Neutrophil (primary cell): Measurements from ENCODE around the gene TRIM39.
"Not testable (repeated sequence)": the region's sequence is repeated elsewhere in the genome, so short reads cannot be mapped to it uniquely, and the experiment has no call there.

ENCODE experiments used
- H3K27ac ChIP-seq: fragments of 200-600 bp; sonication (generic); 2 replicates; pipeline ENCODE4 v1.5.1; 2016; ENCODE audit warnings: mild to moderate bottlenecking, moderate library complexity
- H3K27me3 ChIP-seq: fragments of 200-600 bp; sonication (generic); 2 replicates; pipeline ENCODE4 v1.6.0; 2016; ENCODE audit warnings: mild to moderate bottlenecking
- H3K36me3 ChIP-seq: fragments of 200-600 bp; sonication (generic); 2 replicates; pipeline ENCODE4 v1.5.1; 2017
- H3K4me1 ChIP-seq, 2 experiments: fragments of 200-600 bp in 1 of 2; sonication (generic) in 1 of 2; 1 replicate in 1 of 2; 2 replicates in 1 of 2; pipeline versions ENCODE4 v1.5.1 to v1.6.1; 2013 to 2016; ENCODE audit warnings: low read depth in 1 of 2, low read length in 1 of 2, mild to moderate bottlenecking in 1 of 2, moderate library complexity in 1 of 2; ENCODE audit not compliant: control insufficient read depth in 1 of 2, insufficient read depth in 1 of 2
- H3K4me3 ChIP-seq, 2 experiments: fragments of 200-600 bp in 1 of 2; sonication (generic) in 1 of 2; 1 replicate in 1 of 2; 2 replicates in 1 of 2; pipeline ENCODE4 v1.5.1; 2013 to 2016; ENCODE audit warnings: low read depth in 1 of 2, low read length in 1 of 2, mild to moderate bottlenecking in 1 of 2, moderate library complexity in 1 of 2
- H3K9me3 ChIP-seq: fragments of 200-600 bp; sonication (generic); 2 replicates; pipeline ENCODE4 v1.5.1; 2016
- CTCF ChIP-seq: fragments of 200-600 bp; sonication (generic); IDR thresholded peaks from 2 replicates; pipeline ENCODE4 v1.5.1; 2016; ENCODE audit warnings: antibody characterized with exemption

Gene TRIM39

GRCh38 chr6:30326526-30327231, at the start of gene TRIM39:
TSS of gene TRIM39 (plus strand) at chr6:30326927. CDS start at chr6:30329318, 2,391 bp downstream.
- H3K27ac ChIP-seq = peak within 1 kb of the TSS; percentile 99
- H3K4me3 ChIP-seq = peak within 1 kb of the TSS; percentile 67 to 93
- no peaks in the 10 kb centered on the region for H3K27me3 ChIP-seq
- H3K4me1 ChIP-seq = peaks cover 51 to 52% of the 10 kb centered on the region in 2 experiments
- no peaks in the 10 kb centered on the region for H3K9me3 ChIP-seq
- H3K36me3 ChIP-seq = peaks cover 12% of the 10 kb centered on the region
- no peak for TF ChIP-seq CTCF

- not testable (repeated sequence) for H3K4me3 ChIP-seq, H3K27ac ChIP-seq, H3K4me1 ChIP-seq, H3K36me3 ChIP-seq
- Histone ChIP-seq H3K27me3 (peaks cover 20% of the 10 kb centered on the region), H3K9me3 (peaks cover 32% of the 10 kb centered on the region)
Observed at GRCh38 chr6:30280988-30281387, 45.7 kb upstream of the TRIM39 start.

GRCh38 chr6:30282522-30282921, 44.2 kb upstream of the TRIM39 start:
- TF ChIP-seq CTCF = no peak
- Histone ChIP-seq H3K27ac (no peak overlapping the region), H3K9me3 (peaks cover 32% of the 10 kb centered on the region), H3K36me3 (no peaks in the 10 kb centered on the region), H3K4me3 (no peak overlapping the region), H3K4me1 (no peaks in the 10 kb centered on the region), H3K27me3 (peaks cover 4% of the 10 kb centered on the region)

- peaks cover 32% of the 10 kb centered on the region for H3K9me3 ChIP-seq
- no peaks in the 10 kb centered on the region for H3K4me1 ChIP-seq
- no peaks in the 10 kb centered on the region for H3K27me3 ChIP-seq
- H3K27ac ChIP-seq = no peak overlapping the region
- no peak overlapping the region for H3K4me3 ChIP-seq
- TF ChIP-seq CTCF = no peak
- no peaks in the 10 kb centered on the region for H3K36me3 ChIP-seq
Observed at GRCh38 chr6:30283761-30284160, 43.0 kb upstream of the TRIM39 start.

- TF ChIP-seq CTCF = no peak
- Histone ChIP-seq H3K4me1 (no peaks in the 10 kb centered on the region), H3K36me3 (peaks cover 13% of the 10 kb centered on the region), H3K9me3 (peaks cover 17% of the 10 kb centered on the region), H3K27me3 (no peaks in the 10 kb centered on the region), H3K27ac (no peak overlapping the region), H3K4me3 (no peak overlapping the region)
Observed at GRCh38 chr6:30287139-30287538, 39.6 kb upstream of the TRIM39 start.

- TF ChIP-seq CTCF = no peak
- peaks cover 38% of the 10 kb centered on the region for H3K36me3 ChIP-seq
Observed at GRCh38 chr6:30295837-30296236, 30.9 kb upstream of the TRIM39 start.

More at GRCh38 chr6:30295837-30296236, 30.9 kb upstream of the TRIM39 start:
- no peaks in the 10 kb centered on the region for H3K4me1 ChIP-seq
- no peaks in the 10 kb centered on the region for H3K9me3 ChIP-seq
- H3K27me3 ChIP-seq = no peaks in the 10 kb centered on the region
- H3K4me3 ChIP-seq = no peak overlapping the region
- no peak overlapping the region for H3K27ac ChIP-seq
